HG02884 (cell line): ENCODE measurements around the gene NFATC3.
"Not testable (repeated sequence)": the region's sequence is repeated elsewhere in the genome, so short reads cannot be mapped to it uniquely, and the experiment has no call there.

Experiments
- ATAC-seq: cut with Tn5 transposase; IDR thresholded peaks from one replicate; pipeline ENCODE4 v1.9.1; 2021; ENCODE audit warnings: mild to moderate bottlenecking, moderate library complexity; ENCODE audit not compliant: unreplicated experiment

Gene NFATC3

DNA sequence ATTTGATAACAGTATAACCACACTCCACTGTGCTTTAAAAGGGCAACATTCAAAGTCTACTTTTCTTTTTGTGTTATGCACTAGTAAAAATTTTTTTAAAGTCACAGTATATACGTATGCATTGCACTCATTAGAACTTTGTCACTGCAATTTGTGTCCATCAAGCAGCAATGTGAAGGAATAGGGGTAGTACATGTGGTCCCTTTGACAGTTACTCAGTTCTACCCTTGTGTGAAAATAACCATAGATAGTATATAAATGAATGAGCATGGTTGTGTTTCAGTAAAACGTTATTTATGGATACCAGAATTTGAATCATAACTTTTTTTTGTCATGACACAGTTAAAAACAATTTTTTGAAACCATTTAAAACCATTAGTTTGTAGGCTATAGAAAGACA lies 30.7 kb downstream of the NFATC3 start:
- ATAC-seq, result no peak

DNA sequence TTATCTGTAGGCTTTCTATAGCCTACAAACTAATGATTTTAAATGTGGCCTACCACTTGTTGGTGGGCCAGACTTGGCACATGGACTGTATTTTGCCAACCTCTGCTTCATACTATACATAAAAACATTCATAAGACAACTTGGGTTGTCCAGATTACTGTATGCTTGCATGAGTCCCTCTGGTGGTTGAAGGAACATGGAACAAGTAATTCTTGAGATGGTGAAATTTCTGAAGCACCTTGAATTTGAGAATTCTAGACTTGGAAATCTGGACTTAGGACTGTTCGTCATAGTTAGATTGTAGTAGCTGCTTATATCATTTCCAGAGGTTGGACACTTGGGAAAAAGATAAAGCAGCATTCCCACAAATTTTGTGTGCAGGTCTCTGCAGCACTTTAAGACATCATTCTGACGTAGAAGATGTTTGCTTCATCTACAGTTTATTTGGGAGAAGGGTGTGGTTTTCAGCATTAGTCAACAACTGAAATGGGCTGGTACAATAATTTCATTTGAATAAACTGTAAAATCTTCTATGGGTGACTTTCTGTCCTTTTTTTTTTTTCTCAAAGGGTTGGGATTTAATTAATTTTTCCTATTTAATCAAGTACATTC lies 31.2 kb downstream of the NFATC3 start:
- no peak for ATAC-seq

DNA sequence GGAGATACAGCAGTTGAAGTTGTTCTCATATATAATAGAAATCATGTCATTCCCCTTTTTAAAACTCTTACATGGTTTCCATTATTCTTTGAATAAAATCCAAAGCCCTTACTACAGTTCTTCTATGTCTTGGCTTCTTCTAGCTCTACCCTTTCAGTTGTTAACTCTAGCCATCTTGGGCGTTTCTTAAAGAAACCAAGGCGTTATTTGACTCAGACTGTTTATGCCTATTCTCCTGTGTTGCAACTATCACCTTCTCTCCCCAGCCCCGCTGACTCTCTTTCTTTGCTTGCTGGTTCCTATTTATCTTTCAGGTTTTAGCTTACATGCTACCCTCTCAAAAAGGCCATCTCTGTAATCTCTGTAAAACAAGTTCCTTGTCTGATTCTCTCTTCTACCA lies 32.7 kb downstream of the NFATC3 start:
- ATAC-seq, result no peak

DNA sequence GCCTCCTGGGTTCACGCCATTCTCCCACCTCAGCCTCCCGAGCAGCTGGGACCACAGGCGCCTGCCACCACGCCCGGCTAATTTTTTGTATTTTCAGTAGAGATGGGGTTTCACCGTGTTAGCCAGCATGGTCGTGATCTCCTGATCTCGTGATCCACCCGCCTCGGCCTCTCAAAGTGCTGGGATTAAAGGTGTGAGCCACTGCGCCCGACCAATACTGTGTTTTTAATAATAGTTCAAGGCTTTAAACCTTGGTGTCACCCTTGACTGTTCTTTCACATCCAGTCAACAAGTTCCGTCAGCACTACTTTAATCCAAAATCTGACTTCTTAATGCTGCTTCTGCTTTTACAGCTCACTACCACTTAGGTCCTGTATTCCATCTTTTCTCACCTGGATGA lies 33.8 kb downstream of the NFATC3 start:
- ATAC-seq, result not testable (repeated sequence)

DNA sequence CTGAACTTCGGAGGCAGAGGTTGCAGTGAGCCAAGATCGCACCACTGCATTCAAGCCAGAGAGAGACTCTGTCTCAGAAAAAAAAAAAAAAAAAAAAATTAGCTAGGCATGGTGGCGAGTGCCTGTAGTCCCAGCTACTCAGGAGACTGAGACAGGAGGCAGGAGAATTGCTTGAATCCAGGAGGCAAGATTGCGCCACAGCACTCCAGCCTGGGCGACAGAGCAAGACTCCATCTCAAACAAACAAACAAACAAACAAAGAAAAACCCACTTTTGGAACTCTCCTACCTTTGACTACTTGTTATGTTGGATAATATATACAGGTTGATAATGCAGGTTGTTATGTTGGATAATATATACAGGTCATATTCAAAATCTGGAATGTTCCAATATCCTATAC lies 35.3 kb downstream of the NFATC3 start:
- ATAC-seq, result not testable (repeated sequence)

DNA sequence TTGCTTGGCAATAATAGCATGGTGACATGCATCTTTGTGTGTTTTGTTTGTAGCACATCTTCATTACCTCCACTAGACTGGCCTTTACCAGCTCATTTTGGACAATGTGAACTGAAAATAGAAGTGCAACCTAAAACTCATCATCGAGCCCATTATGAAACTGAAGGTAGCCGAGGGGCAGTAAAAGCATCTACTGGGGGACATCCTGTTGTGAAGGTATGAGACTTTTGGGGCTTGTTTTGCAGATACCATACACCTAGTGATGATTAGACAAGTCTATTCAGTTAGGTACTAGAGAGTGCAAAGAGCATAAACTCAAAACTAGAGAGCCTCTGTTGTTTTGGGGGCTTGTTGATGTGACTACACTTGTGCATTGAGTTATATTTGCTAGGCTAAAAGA lies 41.2 kb downstream of the NFATC3 start:
- no peak for ATAC-seq

DNA sequence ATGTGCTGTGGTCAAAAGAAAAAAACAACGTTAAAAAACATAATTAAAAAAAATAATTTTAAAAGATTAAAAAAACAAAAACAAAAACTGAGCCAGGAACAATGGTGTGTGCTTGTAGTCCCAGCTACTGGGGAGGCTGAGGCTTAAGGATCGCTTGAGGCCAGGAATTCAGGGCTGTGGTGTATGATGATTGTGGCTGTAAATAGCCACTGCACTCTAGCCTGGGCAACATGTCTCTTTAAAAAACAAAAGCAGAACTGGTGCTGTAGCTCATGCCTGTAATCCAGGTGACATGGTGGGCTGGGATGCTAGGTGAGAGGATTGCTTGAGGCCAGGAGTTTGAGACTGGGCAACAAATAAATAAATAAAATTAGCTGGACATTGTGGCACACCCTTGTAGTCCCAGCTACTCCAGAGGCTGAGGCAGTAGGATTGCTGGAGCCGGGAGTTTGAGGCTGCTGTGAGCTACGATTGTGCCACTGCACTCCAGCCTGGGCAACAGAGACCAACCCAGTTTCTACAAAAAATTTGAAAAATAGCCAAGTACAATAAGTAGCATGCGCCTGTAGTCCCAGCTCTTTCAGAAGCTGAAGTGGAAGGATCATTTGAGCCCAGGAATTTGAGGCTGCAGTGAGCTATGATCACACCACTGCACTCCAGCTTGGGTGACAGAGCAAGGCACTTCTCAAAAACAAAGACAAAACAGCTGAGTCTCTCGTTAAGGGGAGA lies 43.6 kb downstream of the NFATC3 start:
- no peak for ATAC-seq

DNA sequence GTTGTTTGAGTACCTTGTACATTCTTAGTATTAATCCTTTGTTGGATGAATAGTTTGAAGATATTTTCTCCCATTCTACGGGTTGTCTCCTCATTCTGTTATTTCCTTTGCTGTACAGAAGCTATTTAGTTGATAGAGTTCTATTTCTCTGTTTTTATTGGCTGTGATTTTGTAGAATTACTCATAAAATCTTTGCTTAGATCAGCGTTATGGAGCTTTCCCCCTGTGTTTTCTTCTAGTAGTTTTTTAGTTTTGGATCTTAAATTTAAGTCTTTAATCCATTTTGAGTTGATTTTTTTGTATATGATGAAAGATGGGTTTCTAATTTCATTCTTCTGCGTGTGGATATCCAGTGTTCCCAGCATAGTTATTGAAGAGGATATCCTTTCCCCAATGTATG lies 45.4 kb downstream of the NFATC3 start:
- no peak for ATAC-seq

DNA sequence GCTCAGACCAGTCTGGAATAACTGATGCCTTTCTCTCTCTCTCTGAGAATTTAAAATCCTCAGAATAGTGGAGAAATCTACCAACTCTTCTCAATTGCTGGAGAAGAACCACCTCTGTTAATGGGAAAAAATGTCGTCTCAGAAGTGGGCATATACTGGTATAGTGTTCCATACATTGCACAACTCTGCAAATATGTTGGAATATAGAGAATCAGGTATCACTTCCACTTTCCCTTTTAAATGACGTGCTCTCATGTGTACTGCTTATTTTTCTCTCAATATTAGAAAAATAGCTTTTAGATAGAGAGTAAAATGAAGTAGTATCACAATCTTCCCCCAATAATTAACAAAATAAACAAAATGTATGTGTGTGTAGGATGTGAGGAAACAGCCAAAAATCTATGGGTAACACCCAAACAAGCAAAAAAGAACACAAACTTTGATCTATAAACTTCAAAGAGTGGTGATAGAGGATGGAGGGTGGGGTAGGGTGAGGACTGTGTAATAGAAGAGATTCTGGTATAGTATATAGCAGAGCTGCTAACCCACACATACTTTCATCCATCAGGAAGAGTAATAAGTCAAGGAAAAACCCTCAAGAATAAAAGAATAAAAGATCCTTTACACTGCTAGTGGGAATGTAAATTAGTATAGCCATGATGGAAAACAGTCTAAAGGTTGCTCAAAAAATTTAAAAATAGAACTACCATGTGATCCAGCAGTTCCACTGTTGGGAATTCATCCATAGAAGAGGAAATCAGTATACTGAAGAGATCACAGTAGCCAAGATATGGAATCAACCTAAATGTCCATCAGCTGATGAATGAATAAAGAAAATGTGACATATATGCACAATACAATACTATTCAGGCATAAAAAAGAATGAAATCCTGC lies 46.9 kb downstream of the NFATC3 start:
- no peak for ATAC-seq

DNA sequence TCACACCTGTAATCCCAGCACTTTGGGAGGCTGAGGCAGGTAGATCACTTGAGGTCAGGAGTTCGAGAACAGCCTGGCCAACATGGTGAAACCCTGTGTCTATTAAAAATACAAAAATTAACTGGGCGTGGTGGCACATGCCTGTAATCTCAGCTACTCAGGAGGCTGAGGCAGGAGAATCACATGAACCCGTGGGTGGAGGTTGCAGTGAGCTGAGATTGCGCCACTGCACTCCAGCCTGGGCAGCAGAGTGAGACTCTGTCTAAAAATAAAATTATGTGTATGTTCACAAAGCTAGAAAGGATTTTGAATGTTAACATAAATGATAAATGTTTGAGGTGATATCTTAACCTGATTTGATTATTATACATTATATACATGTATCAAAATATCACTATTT lies 47.8 kb downstream of the NFATC3 start:
- ATAC-seq, result not testable (repeated sequence)

DNA sequence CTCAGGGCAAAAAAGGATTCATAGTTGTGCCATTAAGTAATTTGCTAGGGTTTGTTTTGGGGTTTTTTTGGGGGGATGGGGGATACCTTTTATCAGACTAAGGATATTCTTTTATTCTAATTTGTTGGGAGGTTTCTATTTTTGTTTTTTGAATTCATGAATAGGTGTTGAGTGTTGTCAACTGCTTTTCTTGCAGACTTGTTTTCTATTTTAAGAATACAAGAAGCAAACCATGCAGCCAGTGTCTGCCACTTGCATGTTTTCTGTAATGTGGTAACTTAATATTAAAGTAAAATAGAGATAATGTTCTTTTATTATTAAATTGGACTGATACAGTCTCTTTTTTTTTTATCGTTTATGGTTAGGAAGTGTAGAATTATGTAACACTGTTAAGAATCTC lies 49.5 kb downstream of the NFATC3 start:
- no peak for ATAC-seq

DNA sequence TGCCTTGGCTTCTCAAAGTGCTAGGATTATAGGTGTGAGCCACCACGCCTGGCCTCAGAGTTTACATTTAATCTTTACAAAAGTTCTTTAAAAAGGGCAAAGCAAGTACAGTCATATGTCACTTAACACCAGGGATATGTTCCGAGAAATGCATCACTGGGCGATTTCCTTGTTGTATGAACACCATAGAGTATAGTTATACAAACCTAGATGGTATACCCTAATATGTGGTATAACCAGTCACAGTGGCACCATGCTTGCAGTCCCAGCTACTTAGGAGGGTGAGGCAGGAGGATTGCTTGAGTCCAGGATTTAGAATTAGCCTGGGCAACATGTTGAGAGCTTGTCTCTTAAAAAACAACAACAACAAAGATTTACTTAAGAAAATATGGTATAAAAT lies 51.3 kb downstream of the NFATC3 start:
- no peak for ATAC-seq

DNA sequence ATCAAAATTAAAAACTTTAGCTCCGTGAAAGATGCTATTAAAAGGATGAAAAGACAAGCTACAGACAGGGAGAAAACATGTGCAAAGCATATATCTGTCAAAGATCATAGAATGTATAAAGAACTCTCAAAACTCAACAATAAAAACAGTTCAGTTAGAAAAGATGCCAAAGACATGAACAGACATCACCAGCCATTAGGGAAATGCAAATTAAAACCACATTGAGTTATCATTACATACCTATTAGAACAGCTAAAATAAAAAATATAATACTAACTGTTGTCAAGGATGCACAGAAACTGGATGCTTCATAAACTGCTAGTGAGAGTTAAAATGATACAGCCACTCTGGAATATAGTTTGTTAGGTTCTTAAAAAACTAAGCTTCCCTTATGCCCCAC lies 58.8 kb downstream of the NFATC3 start:
- no peak for ATAC-seq

DNA sequence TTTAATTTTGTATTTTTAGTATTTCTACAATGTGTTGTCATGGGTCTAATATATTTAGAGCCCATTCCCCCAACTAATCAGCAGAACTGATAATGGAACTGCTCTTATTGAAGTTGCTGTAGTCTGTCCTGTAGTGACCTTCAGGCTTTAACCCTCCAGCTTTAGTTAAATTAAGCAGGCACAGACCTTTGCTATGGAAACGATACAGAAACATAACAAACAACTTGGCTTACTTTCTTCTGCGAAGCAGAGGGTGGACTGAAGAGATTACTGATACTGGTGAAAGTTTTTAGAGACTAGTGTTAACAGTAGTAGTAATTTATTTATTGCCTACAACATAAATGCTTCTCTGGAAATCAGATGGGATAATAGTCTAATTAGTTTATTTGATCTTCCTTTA lies 61.4 kb downstream of the NFATC3 start:
- ATAC-seq, result no peak

DNA sequence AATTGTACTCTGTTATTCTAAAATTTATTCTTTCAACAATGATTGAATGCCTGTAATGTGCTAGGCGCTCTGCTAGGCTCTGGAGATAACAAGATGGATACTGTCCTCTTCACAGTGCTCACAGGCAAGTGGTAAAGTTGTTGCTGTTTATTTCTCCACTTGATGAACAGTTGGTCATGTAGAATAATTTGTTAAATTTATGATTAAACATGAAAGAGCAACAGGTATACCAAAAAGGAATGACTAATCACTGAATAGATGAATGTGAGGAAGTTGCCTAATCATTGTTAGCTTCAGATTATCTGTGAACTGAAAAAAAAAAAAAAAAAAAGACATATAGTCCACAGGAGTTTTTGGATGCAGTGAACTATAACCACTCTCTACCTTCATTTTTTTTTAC lies 62.3 kb downstream of the NFATC3 start:
- no peak for ATAC-seq

DNA sequence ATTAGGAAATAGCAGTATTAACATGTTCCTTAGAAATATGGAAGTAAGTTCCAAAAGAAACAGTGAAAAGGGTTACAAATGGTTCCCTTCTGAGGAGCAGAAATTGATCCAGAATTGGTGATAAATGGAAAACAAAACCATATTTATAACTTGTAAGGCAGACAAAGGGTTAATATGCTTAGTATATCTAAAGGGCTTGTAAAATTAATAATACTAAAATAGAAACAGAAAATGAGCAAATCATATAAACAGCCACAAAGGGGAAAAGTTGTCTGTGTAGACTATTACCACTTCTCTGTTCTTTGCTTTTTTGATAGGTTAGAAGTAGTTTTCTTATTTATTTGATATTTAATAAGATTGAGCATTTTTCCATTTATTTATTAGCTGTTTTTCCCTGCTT lies 64.4 kb downstream of the NFATC3 start:
- ATAC-seq, result no peak

DNA sequence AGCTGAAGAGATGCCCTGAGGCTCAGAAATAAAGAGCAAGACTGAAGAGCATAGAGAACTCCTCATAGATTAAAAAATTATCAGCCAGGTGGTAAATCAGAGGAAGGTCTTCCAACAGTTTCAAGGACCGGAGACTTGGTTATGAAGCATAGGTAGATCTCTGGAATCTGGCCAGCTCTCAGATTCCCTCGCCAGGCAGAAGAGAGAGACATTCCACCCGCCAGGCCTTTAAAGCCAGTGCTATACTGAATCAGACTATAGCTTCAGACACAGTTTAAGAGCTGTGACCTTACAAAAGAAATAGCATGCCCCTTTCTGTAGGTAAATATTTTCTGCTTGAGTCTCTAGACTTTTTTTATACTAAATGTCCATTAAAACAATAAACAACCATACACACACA lies 70.3 kb downstream of the NFATC3 start:
- no peak for ATAC-seq

DNA sequence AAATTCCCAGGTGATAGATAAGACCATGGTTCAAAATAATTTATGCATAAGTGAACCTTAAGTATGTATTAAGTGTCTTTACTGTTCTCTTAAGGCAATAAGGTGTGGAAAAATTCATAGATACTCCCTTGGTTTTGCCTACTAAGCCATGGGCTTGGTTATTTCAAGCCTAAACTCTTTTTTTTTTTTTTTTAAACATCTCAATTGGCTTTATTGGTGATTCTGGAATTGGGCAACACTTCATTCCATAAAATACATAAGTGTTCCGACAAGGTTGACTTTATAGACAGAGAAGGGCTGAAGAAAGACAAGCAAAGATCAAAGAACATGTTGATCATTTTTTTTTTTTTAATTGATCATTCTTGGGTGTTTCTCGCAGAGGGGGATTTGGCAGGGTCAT lies 77.2 kb downstream of the NFATC3 start:
- ATAC-seq, result no peak

DNA sequence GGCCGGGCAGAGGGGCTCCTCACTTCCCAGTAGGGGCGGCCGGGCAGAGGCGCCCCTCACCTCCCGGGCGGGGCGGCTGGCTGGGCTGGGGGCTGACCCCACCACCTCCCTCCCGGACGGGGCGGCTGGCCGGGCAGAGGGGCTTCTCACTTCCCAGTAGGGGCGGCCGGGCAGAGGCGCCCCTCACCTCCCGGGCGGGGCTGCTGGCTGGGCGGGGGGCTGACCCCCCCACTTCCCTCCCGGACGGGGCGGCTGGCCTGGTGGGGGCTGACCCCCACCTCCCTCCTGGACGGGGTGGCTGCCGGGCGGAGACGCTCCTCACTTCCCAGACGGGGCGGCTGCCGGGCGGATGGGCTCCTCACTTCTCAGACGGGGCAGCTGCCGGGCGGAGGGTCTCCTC lies 78.1 kb downstream of the NFATC3 start:
- ATAC-seq, result not testable (repeated sequence)

DNA sequence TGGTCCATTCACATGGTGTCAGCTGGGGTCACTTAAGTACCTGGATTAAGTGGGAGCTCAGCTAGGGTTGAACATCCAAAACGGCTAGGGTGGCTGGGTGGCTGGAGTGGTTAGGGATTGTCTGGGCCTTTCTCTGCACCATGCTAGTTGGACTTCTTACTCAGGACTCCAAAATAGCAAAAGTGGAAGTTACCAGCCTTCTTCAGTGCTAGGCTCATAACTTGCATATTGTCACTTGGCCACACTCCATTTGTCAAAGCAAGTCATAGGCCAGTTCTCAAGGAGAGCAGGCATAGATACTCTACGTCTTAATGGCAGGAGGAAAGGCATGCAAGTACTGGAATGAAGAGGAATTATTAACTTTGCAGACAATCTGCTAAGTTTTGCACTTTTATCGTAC lies 81.1 kb downstream of the NFATC3 start:
- no peak for ATAC-seq

DNA sequence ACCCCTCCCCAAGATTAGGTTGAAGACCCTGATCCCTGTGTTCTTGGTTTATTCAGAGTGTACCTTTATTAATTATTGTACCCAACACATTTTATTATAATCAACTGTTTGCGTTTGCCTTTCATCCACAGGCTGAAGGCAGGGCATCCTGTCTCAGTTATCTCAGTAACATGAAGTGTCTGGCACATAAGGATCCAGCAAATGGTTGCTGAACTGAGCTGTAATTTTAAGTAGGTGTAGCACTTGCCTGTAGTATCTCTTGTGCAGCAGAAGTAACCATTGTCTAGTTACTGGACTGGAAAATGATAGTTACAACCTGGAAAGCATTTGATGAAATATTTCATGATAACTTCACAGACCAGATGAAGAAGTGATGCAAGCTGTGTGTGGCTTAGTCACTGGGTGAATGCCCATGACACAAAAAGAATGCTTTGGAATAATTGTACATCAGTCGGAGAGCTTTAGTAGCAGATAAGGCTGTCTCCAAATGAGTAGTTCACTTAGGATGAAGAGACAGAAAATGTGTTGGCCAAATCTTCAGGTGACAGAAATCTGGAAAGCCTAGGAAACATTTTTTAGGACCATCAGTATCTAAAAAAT lies 94.1 kb downstream of the NFATC3 start:
- no peak for ATAC-seq

DNA sequence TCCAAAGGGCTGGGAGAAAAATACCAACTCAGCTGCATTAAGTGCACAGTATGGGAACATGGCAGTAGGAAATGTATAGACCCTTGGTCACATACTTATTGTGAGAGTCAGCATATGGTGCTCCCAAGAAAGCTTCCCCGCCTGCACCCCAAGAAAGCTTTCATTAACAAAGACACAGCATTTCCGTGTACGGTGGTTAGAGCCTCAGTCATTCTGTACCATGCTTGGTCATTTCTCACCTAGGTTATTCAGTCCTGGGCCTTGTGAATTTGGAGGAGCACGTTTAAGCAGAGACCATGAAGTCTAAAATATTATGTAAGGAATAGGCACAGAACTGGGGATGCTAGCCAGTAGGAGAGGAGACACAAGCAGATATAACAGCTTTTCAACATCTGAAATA lies 94.7 kb downstream of the NFATC3 start:
- ATAC-seq, result no peak
